Ascending aorta (tissue), 2 donors: ENCODE results near the gene P4HB. TPM values are rescaled to one million over a fixed set of nuclear protein-coding genes. Genes with fewer than 3 reads are reported as not detected.

Source experiments
- DNase-seq, 2 donors: peaks; one replicate each; pipeline ENCODE4 v3.0.0-alpha.2; 2019; ENCODE audit warnings: low spot score in 2 of 2
- H3K27ac ChIP-seq, 2 donors: fragments of 200-600 bp; sonication (generic); one replicate each; pipeline ENCODE4 v1.5.1; 2016 to 2017; ENCODE audit warnings: mild to moderate bottlenecking in 1 of 2
- H3K27me3 ChIP-seq: fragments of 200-600 bp; sonication (generic); one replicate; pipeline ENCODE4 v1.5.1; 2017
- H3K36me3 ChIP-seq, 2 donors: fragments of 200-600 bp; sonication (generic); one replicate each; pipeline ENCODE4 v1.5.1; 2016
- H3K4me1 ChIP-seq, 2 donors: fragments of 200-600 bp; sonication (generic); one replicate each; pipeline ENCODE4 v1.5.1; 2016 to 2017; ENCODE audit warnings: mild to moderate bottlenecking in 1 of 2
- H3K4me3 ChIP-seq, 2 donors: fragments of 200-600 bp; sonication (generic); one replicate each; pipeline ENCODE4 v1.5.1; 2016 to 2017; ENCODE audit warnings: mild to moderate bottlenecking in 1 of 2
- H3K9me3 ChIP-seq, 2 donors: fragments of 200-600 bp; sonication (generic); one replicate each; pipeline ENCODE4 v1.5.1; 2016
- CTCF ChIP-seq, 3 experiments: fragments of 200-600 bp in 2 of 3; fragments of 450-650 bp in 1 of 3; sonication (generic) in 2 of 3; IDR thresholded peaks; one replicate each; pipeline ENCODE4 v1.5.1; 2016 to 2019; ENCODE audit warnings: antibody characterized with exemption in 3 of 3, mild to moderate bottlenecking in 1 of 3, moderate library complexity in 1 of 3
- intact Hi-C: fragments of 100-400 bp; cut with DNase I; formaldehyde crosslinking; loops from one replicate; pipeline ENCODE4 v1.15.1; 2023
- total RNA-seq: library from RNA; depleted of rRNA; stranded (reverse); fragments of >200 nt; gene quantifications from one replicate; pipeline ENCODE4 v1.1.0, GENCODE V29; 2016

The P4HB gene
- total RNA-seq, 1 donor from 2014 or later, result 670 TPM

GRCh38 chr17:81810892-81811704 is 49.2 kb downstream of the P4HB start:
- Histone ChIP-seq H3K27me3 (peaks cover 4% of the 10 kb centered on the region), H3K27ac (no peak overlapping the region), H3K4me1 (no peaks in the 10 kb centered on the region), H3K4me3 (no peak overlapping the region), H3K9me3 (no peaks in the 10 kb centered on the region), H3K36me3 (no peaks in the 10 kb centered on the region)
- DNase-seq, result no peak
- intact Hi-C loops, result no loop called here
- no peak for TF ChIP-seq CTCF (IDR thresholded peaks at IDR 0.05)

DNA sequence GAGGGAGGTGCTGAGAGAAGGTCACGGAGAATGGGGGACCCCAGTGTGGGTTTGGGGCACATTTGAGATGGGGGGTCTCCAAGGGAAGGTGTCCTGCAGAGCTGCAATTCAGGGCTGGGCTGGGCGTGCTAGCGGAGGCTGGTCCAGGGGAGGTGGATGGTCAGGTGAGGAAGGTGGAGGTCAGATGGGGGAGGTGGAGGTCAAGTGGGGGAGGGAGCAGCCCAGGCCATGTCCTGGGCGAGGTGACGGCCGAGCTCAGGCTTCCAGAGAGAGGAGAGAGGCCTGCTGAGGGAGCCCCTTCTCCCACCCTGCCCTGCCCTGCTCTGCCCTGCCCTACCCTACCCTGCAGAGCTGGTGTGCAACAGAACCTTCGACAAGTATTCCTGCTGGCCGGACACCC is 49.9 kb downstream of the P4HB start:
- H3K27me3 ChIP-seq, result peaks cover 7% of the 10 kb centered on the region
- no peaks in the 10 kb centered on the region for H3K9me3 ChIP-seq
- intact Hi-C loops, result no loop called here
- no peaks in the 10 kb centered on the region for H3K36me3 ChIP-seq
- no peak for TF ChIP-seq CTCF (IDR thresholded peaks at IDR 0.05)
- H3K4me1 ChIP-seq, result no peaks in the 10 kb centered on the region
- H3K4me3 ChIP-seq, result no peak overlapping the region
- DNase-seq, result no peak
- H3K27ac ChIP-seq, result no peak overlapping the region

- DNase-seq, result no peak
- peaks cover 0 to 3% of the 10 kb centered on the region in 2 donors for H3K4me1 ChIP-seq
- H3K4me3 ChIP-seq, result no peak overlapping the region
- H3K27me3 ChIP-seq, result peaks cover 13% of the 10 kb centered on the region
- no peak overlapping the region for H3K27ac ChIP-seq
- intact Hi-C loops, result no loop called here
- H3K9me3 ChIP-seq, result no peaks in the 10 kb centered on the region
- TF ChIP-seq CTCF (IDR thresholded peaks at IDR 0.05), result no peak
- H3K36me3 ChIP-seq, result no peaks in the 10 kb centered on the region
These were observed 50.8 kb downstream of the P4HB start for GRCh38 chr17:81809556-81809998.

DNA sequence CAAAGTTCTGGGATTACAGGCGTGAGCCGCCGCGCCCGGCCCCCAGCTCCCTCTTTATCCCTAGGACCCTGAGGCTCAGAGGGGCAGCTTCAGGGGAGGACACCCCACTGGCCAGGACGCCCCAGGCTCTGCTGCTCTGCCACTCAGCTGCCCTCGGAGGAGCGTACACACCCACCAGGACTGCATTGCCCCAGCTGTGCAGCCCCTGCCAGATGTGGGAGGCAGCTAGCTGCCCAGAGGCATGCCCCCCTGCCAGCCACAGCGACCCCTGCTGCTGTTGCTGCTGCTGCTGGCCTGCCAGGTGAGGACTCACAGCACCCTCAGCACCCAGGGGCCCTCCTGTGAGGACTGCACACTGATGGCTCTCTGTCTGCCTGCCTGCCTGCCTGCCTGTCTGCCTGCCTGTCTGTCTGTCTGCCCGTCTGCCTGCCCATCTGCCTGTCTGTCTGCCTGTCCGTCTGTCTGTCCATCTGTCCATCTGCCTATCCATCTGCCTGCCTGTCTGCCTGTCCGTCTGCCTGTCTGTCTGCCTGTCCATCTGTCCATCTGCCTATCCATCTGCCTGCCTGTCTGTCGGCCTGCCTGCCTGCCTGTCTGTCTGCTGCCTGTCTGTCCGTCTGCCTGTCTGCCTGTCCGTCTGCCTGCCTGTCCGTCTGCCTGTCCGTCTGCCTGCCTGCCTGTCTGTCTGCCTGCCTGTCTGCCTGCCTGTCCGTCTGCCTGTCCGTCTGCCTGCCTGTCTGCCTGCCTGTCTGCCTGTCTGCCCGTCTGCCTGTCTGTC is 51.4 kb downstream of the P4HB start:
- Histone ChIP-seq H3K27ac (no peak overlapping the region), H3K27me3 (peaks cover 20% of the 10 kb centered on the region), H3K4me3 (no peak overlapping the region), H3K4me1 (peaks cover 0 to 6% of the 10 kb centered on the region in 2 donors), H3K9me3 (no peaks in the 10 kb centered on the region), H3K36me3 (no peaks in the 10 kb centered on the region)
- no peak for DNase-seq
- intact Hi-C loops, result no loop called here
- no peak for TF ChIP-seq CTCF (IDR thresholded peaks at IDR 0.05)

DNA sequence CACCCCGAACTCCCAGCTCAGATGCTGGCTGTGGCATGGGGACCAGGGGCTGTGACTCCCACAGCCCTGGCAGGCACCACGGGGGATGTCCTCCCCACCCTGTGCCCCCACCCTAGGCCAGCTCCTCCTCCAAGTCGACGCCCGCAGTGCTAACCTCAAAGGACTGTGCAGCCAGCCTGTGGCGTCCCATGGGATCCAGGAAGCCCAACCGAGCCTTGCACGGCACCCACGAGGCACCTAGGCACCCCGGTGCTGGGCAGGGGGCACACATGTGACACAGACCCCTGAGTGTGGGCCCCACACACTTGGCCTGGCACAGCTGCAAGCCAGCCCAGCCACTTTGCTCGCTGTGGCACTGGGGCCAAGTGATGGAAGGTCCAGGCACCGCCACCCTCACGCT is 52.5 kb downstream of the P4HB start:
- H3K27me3 ChIP-seq, result peaks cover 28% of the 10 kb centered on the region
- H3K36me3 ChIP-seq, result no peaks in the 10 kb centered on the region
- no peak for TF ChIP-seq CTCF (IDR thresholded peaks at IDR 0.05)
- DNase-seq, result no peak
- no peak overlapping the region for H3K4me3 ChIP-seq
- H3K4me1 ChIP-seq, result peaks cover 0 to 9% of the 10 kb centered on the region in 2 donors
- intact Hi-C loops, result no loop called here
- no peak overlapping the region for H3K27ac ChIP-seq
- no peaks in the 10 kb centered on the region for H3K9me3 ChIP-seq
